HFFc6 (cell line): ENCODE measurements around the gene TRIM8. TPM values are rescaled to one million over a fixed set of nuclear protein-coding genes. Genes with fewer than 3 reads are reported as not detected.
"Not testable (repeated sequence)": the region's sequence is repeated elsewhere in the genome, so short reads cannot be mapped to it uniquely, and the experiment has no call there.

Experiments used
- DNase-seq: peaks from one replicate; pipeline ENCODE4 v3.0.0-alpha.2; 2018
- H3K27ac Mint-ChIP-seq: 2 replicates; pipeline ENCODE4 v1.8.0; 2020; ENCODE audit warnings: mild to moderate bottlenecking, mixed read lengths
- H3K27me3 Mint-ChIP-seq: 2 replicates; pipeline ENCODE4 v1.8.0; 2021; ENCODE audit warnings: mild to moderate bottlenecking, moderate library complexity, mixed read lengths; ENCODE audit not compliant: insufficient read depth
- H3K36me3 Mint-ChIP-seq: 2 replicates; pipeline ENCODE4 v1.8.0; 2021; ENCODE audit warnings: low read depth, mixed read lengths
- H3K4me1 Mint-ChIP-seq: 2 replicates; pipeline ENCODE4 v1.8.0; 2020; ENCODE audit warnings: low read depth, mixed read lengths
- H3K4me3 Mint-ChIP-seq: 2 replicates; pipeline ENCODE4 v1.8.0; 2020; ENCODE audit warnings: mild to moderate bottlenecking, moderate library complexity, mixed read lengths
- H3K9me3 Mint-ChIP-seq: 2 replicates; pipeline ENCODE4 v1.8.0; 2020; ENCODE audit warnings: mild to moderate bottlenecking, mixed read lengths
- total RNA-seq, 6 experiments: library from RNA; stranded (reverse); fragmentation: NEBNext Ultra II Directional; extraction: Animal tissue kit (Norgen Biotek cat#: 25700); gene quantifications; 2 replicates in 1 of 6; 3 replicates in 5 of 6; pipeline ENCODE4 v1.2.3, GENCODE V29; 2021
- TF ChIP-seq, protein P1 (sequence below): fragments of 200-600 bp; sonication (generic); IDR thresholded peaks from 2 replicates; pipeline ENCODE4 v1.5.0; 2021; ENCODE audit warnings: antibody characterized with exemption, mild to moderate bottlenecking

The TRIM8 gene
- total RNA-seq, 6 experiments from 2014 or later: 123 to 148 (median 135) TPM

DNA sequence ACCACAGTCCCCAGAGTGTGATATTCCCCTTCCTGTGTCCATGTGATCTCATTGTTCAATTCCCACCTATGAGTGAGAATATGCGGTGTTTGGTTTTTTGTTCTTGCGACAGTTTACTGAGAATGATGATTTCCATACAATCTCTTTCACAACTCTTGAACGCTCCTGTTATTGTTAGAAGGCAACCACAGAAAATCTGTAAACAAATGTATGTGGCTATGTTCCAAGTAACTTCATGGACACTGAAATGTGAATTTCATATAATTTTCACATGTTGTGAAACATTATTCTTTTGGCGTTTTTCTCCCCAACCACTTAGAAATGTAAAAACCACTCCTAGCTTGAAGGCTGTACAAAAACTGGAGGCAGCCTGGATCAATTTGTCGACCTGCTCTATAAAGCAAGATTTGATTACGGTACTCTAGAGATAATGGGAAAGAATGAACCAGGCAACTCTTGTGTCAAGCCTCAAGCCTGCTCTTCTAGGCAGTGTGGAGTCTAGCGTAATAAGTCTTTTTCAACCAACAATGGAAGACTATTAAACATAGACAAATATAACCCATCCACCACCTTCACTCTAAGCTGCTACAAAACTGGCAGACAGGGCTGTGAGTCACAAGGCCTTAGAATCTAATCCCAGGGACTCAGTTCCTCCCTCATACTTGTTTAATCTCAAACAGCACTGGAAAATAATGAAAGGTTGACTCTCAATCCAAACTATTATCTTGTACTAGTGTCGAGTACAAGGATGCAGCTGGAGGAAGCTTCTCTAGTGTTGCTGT, 47.2 kb downstream of the TRIM8 start:
- Mint-ChIP-seq H3K27ac (0 out of 2 replicates have a peak overlapping the region, but pooled peaks have one; percentile 13), H3K27me3 (no peaks in the 10 kb centered on the region), H3K36me3 (peaks cover 2% of the 10 kb centered on the region), H3K4me1 (peaks cover 11% of the 10 kb centered on the region), H3K9me3 (no peaks in the 10 kb centered on the region), H3K4me3 (no peak overlapping the region)
- DNase-seq: no peak
- TF ChIP-seq, protein P1, sequence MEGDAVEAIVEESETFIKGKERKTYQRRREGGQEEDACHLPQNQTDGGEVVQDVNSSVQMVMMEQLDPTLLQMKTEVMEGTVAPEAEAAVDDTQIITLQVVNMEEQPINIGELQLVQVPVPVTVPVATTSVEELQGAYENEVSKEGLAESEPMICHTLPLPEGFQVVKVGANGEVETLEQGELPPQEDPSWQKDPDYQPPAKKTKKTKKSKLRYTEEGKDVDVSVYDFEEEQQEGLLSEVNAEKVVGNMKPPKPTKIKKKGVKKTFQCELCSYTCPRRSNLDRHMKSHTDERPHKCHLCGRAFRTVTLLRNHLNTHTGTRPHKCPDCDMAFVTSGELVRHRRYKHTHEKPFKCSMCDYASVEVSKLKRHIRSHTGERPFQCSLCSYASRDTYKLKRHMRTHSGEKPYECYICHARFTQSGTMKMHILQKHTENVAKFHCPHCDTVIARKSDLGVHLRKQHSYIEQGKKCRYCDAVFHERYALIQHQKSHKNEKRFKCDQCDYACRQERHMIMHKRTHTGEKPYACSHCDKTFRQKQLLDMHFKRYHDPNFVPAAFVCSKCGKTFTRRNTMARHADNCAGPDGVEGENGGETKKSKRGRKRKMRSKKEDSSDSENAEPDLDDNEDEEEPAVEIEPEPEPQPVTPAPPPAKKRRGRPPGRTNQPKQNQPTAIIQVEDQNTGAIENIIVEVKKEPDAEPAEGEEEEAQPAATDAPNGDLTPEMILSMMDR: no peak

- not testable (repeated sequence) for DNase-seq, H3K4me3 Mint-ChIP-seq, H3K27ac Mint-ChIP-seq, H3K27me3 Mint-ChIP-seq, H3K9me3 Mint-ChIP-seq
- H3K36me3 Mint-ChIP-seq: peaks cover 19% of the 10 kb centered on the region
- H3K4me1 Mint-ChIP-seq: peaks cover 22% of the 10 kb centered on the region
Observed at GRCh38 chr10:102695401-102695800, 51.1 kb downstream of the TRIM8 start.

DNA sequence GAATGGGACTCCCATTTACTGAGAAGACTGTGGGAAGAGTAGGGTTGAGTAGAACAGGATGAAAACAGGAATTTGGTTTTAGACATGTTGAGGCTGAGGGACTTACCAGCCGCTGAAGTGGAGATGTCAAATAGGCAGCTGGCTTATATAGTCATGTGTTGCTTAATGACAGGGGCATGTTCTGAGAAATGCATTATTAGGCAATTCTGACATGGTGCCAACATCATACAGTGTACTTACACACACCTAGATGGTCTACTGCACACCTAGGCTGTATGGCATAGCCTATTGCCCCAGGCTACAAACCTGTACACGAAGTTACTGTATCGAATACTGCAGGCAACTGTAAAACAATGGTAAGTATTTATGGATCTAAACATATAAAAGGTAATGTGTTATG, 52.5 kb downstream of the TRIM8 start:
- Mint-ChIP-seq H3K4me3 (no peak overlapping the region), H3K9me3 (no peaks in the 10 kb centered on the region), H3K27ac (no peak overlapping the region), H3K27me3 (no peaks in the 10 kb centered on the region), H3K36me3 (peaks cover 19% of the 10 kb centered on the region), H3K4me1 (peaks cover 23% of the 10 kb centered on the region)
- no peak for DNase-seq
- TF ChIP-seq, protein P1: no peak

- no peak overlapping the region for H3K4me3 Mint-ChIP-seq
- TF ChIP-seq, protein P1: no peak
- H3K27ac Mint-ChIP-seq: no peak overlapping the region
- peaks cover 19% of the 10 kb centered on the region for H3K36me3 Mint-ChIP-seq
- H3K27me3 Mint-ChIP-seq: no peaks in the 10 kb centered on the region
- DNase-seq: no peak
- no peaks in the 10 kb centered on the region for H3K9me3 Mint-ChIP-seq
- H3K4me1 Mint-ChIP-seq: peaks cover 18% of the 10 kb centered on the region
Observed at GRCh38 chr10:102698894-102699293, 54.6 kb downstream of the TRIM8 start.

DNA sequence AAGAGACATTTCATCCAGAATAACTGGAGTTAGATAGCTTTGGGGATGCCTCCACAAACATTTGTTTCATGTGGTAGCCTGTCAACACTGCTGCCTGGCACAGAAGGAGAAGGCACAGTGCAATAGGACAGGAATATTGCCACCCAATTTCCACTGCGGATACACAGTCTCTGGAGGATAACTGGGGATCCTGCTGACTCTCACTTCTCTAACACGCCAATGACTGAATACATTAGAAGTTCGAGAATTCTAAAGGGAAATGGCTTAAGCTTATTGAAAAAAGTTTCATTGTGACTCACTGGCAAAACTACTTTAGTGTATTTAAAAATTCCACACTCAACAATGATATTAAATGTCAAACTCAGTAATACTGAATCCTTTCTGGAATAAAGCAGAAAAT, 57.0 kb downstream of the TRIM8 start:
- H3K36me3 Mint-ChIP-seq: peaks cover 25% of the 10 kb centered on the region
- no peaks in the 10 kb centered on the region for H3K27me3 Mint-ChIP-seq
- no peak for DNase-seq
- H3K4me3 Mint-ChIP-seq: no peak overlapping the region
- TF ChIP-seq, protein P1: no peak
- peaks cover 32% of the 10 kb centered on the region for H3K4me1 Mint-ChIP-seq
- no peaks in the 10 kb centered on the region for H3K9me3 Mint-ChIP-seq
- no peak overlapping the region for H3K27ac Mint-ChIP-seq

DNA sequence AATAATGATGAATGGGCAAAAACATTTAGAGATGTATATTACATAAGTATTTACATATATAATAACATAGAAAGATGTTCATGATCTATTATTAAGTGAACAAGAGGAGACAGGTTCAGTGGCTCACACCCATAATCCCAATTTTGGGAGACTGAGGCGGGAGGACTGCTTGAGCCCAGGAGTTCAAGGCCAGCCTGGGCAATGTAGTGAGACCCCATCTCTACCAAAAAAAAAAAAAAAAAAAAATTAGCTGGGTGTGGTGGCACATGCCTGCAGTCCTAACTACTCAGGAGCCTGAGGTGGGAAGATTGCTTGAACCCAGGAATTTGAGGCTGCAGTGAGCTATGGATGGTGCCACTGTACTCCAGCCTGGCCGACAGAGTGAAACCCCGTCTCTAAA, 57.5 kb downstream of the TRIM8 start:
- Mint-ChIP-seq H3K27me3 (no peaks in the 10 kb centered on the region), H3K36me3 (peaks cover 20% of the 10 kb centered on the region; the same call in 1 of the 2 replicates), H3K9me3 (no peaks in the 10 kb centered on the region)

More for the DNA sequence above, 57.5 kb downstream of the TRIM8 start:
- TF ChIP-seq, protein P1: no peak
- peaks cover 32% of the 10 kb centered on the region for H3K4me1 Mint-ChIP-seq
- no peak for DNase-seq
- H3K27ac Mint-ChIP-seq: no peak overlapping the region
- no peak overlapping the region for H3K4me3 Mint-ChIP-seq
